RKO (cell line): ENCODE data around the gene PARVA.

Source experiments
- DNase-seq: peaks from one replicate; pipeline ENCODE4 v3.0.0-alpha.2; 2016; ENCODE audit warnings: low spot score

The PARVA gene

GRCh38 chr11:12430954-12431595 lies 53.7 kb downstream of the PARVA start:
- no peak for DNase-seq

GRCh38 chr11:12432507-12432906 lies 55.1 kb downstream of the PARVA start:
- DNase-seq = no peak

- DNase-seq = no peak
These were observed 55.8 kb downstream of the PARVA start for GRCh38 chr11:12433121-12433520.

- no peak for DNase-seq
These were observed 56.4 kb downstream of the PARVA start for GRCh38 chr11:12433571-12434324.

GRCh38 chr11:12434325-12434654 lies 56.9 kb downstream of the PARVA start:
- no peak for DNase-seq

- no peak for DNase-seq
These were observed 57.9 kb downstream of the PARVA start for GRCh38 chr11:12435264-12435663.

- no peak for DNase-seq
These were observed 58.9 kb downstream of the PARVA start for GRCh38 chr11:12436266-12436665.

GRCh38 chr11:12438291-12438690 lies 60.9 kb downstream of the PARVA start:
- no peak for DNase-seq

GRCh38 chr11:12439615-12440014 lies 62.2 kb downstream of the PARVA start:
- DNase-seq = no peak

GRCh38 chr11:12440565-12440964 lies 63.2 kb downstream of the PARVA start:
- DNase-seq = no peak

GRCh38 chr11:12441231-12441861 lies 64.0 kb downstream of the PARVA start:
- no peak for DNase-seq

GRCh38 chr11:12444601-12445000 lies 67.2 kb downstream of the PARVA start:
- no peak for DNase-seq

- DNase-seq = no peak
These were observed 67.6 kb downstream of the PARVA start for GRCh38 chr11:12445001-12445400.

- no peak for DNase-seq
These were observed 69.5 kb downstream of the PARVA start for GRCh38 chr11:12446863-12447262.

GRCh38 chr11:12448131-12448939 lies 71.0 kb downstream of the PARVA start:
- DNase-seq = no peak

- no peak for DNase-seq
These were observed 72.8 kb downstream of the PARVA start for GRCh38 chr11:12449961-12450715.

GRCh38 chr11:12451179-12451814 lies 73.9 kb downstream of the PARVA start:
- DNase-seq = no peak

GRCh38 chr11:12453243-12453642 lies 75.9 kb downstream of the PARVA start:
- no peak for DNase-seq

GRCh38 chr11:12454782-12455181 lies 77.4 kb downstream of the PARVA start:
- no peak for DNase-seq

- no peak for DNase-seq
These were observed 78.6 kb downstream of the PARVA start for GRCh38 chr11:12455938-12456337.
